NCI-H82 treated with DMSO at 0.1 percent for 48 hours (cell line): ENCODE results near the gene C5orf58.
A peak's percentile ranks its signal among the peaks of the same experiment; 100 is the strongest.

ENCODE experiments used
- DNase-seq: peaks from one replicate; lab custom pipeline; 2025; ENCODE audit not compliant: unreplicated experiment; lab: John Stamatoyannopoulos, UW

C5orf58 gene

DNA sequence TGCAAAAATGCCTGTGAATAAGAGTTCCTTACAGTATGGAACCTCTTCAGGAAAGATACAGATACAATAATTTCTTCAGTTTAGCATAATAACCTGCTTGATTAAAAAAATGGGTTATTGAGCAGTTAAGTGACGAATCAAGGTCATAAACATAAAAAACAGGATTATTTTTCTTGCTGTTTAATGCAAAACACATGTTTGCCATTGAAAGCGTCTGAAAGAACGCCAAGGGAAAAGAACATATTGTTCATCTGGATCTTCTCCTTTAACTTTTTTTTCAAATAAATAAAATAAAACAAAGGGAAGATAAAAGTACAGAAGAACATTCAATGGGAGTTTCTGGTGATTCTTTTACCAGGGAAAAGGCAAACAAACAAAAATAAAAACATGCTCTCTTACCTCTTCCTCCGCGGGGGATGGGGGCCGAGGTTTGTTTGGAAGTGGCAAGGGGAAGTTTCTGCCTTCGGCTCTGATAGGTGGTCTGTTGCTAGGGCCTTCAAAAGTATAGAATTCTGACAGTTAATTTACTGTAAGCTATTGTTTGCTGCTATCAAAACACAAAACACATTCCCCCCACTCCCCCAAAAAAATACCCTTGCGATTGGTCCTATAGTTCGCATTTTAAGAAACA lies 20.1 kb downstream of the C5orf58 start:
- no peak for DNase-seq

DNA sequence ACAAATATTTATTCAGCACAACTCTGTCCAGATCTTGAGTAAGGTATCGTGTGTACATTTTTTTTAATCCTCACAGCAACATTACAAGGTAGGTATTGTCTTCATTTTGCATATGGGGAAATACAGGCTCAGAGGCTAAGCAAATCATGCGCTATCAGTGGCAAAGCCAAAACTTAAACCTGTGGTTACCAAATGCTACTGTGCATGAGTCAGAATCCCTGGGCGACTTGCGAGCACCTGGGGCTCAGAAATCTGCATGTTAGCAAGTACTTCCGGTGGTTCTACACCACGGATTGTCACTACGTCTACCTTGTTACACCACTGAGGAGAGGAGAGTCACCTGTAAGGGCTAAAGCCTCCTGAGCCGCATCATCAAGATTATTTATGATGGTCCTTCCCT lies 21.3 kb downstream of the C5orf58 start:
- no peak for DNase-seq

DNA sequence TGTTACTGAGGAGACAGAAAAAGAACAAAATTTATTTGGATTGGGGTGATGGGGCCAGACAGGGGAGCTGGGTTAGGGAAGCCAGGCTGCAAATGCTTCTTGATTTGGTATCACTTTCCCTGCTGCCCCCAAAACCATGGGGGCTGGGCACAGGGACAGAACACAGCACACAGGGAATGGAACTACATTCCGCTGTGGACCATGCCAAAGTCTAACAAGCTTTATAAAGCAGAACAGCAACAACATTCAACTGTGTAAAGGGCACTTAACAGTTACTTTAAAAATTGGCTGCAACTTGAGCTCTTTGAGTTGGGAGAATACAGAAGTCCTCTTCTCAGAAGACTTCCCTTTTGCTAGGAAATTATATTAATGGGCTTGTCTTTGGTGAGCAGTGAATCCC lies 23.8 kb downstream of the C5orf58 start:
- no peak for DNase-seq

DNA sequence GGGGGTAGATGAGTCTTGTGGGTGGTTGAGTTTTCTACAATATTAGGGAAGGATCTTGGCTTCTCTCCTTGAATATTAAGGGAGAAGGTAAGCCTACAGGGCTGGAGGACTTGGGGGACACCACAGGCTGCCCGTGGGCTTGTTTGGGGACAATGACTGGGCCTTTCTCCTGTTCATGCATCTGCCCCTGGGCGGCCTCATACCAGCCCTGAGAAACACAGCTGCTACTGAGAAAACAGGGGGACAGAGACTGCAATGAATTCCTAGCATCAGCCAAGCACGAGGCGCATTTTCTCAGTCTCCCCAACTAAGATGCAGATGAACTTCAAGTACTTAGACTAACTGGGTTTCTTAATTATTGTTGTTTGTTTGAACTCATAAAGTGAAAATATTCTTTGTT lies 24.6 kb downstream of the C5orf58 start:
- DNase-seq, result no peak

DNA sequence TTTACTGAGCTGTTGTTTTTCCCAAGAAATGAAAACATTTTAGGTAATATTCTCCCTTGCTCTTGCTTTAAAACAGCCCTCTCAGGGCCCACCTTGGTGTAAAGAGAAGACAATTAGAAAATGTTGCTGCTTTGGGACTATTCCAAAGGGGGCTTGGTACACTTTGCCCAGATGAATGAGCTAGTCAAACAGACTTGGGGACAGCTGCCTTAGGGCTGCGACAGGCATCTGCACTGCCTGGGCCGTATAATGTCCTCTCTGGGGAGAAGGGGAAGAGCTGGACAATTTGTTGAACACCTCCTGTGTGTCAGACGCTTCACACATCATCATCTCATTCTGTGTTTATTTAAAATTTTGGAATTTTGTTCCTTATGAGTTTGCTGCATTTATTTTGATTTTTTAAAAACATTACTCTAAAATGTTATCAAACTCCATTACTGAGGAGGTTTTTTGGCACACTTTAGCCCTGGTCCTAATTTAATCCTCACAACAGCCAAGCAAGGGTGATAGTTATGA lies 28.8 kb downstream of the C5orf58 start:
- DNase-seq, result no peak

DNA sequence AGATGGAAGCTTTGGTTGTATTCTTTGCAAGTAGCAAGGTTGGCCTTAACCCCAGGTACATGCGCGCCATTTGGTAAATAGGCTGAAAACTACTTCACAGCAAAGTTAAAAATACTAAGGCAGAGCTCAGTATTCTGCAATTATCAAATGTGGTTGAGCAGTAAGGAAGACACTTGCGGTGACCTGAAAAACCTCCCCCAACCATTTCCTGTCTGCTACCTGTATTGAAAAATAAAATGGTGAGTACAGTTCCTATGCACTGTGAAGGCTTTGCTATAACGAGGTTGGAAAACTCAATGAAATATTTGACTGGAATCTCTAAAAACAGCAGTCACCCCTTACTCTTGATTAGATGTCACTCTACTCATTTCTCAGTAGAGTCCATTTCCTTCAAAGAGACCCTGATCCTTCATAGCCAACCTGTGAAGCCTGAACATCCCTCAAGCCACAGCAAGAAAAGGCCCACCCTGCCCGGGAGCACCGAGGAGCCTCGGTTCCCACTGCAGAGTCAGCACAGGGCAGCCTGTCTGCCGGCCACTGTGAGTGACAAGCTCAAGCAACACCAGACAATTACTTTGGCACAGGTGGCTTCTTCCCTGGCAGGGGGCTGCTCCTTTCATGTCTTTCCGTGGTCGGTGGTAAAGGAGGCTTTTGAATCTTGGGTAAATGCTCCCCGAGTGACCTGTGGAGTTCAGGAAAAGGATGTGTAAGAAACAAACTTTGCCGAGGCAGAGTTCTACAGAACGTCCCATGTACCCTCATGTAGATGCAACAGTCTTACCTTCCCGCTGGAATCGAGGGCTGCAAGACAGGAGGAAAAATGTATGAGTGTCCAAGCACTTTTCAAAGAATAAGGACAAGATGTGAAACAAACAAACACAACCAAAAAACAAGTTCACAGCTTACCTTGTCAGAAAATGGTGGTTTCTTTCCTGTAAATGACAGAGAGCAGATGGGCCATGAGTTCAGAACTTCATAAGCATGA lies 29.6 kb downstream of the C5orf58 start:
- no peak for DNase-seq

DNA sequence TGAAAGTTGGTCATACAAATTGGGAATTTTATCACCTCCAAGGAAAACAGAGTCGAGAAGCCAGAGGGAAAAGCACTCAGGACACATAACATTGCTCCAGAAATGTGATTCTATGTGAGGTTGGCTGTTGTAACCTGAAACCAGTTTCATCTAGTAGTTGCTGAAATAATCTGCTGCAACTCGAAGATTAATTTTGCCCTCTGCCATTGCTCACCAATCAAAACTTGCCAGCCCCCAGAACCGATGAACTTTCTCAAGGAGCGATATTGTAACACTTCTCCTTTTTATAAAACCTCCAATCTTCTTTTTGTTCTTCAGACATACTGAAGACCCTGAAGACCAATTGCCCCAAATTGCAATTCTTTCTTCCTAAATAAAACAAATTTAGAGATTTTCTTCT lies 31.1 kb downstream of the C5orf58 start:
- no peak for DNase-seq

DNA sequence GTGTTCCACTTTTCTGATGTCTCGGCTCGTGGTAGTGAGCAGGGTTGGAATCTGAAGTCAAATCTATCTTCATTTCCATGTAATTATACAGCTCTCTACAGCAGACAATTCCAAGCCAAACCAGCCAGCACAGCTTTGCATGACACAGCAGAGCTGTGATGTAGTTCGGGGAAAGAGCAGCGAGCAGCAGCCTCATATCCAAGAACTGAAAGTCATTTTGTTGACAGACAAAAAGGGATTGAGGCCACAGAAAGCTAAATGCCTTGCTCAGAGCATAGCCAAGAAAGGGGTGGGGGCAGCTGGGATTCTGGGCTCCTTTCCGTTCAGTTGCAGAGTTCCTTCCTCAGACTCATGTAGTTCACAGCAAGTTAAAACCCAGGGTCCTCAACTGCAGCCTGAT lies 32.7 kb downstream of the C5orf58 start:
- DNase-seq, result no peak

DNA sequence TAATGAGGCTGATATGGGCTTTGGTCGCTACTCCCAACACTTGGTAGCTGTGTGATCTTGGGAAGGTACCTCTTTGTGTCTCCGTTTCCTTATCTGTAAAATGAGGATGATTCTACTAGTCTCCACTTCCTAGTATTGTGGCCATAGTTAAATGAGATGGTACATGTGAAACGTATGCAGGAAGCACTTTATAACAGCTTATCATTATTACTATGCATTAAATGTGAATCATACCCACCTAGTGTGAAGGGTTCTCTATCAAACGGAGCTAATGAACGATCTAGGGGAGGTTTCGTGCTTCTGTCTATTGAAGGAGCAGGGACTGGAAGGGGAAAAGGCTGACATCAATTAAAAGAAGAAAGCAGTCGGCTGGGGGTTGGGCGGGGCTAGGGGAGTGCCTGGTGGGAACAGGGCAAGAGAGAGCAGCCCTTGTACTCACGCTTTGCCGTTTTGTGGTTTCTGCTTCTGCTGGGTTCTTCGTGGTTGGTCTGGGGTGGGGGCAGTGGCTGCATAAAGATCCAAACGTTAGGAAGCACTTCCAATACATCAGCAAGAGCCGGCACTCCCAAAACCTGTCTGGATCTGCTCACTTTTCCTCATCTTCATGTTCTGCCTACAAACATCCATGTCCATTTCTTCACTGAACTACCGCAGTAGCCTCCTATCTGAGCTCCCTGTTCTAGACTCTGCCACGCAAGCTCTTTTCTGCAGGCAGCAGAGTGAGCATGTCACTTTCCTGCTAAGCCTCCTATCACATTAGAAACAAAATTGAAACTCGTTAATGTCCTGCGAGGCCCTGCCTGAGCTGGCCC lies 34.0 kb downstream of the C5orf58 start:
- no peak for DNase-seq

DNA sequence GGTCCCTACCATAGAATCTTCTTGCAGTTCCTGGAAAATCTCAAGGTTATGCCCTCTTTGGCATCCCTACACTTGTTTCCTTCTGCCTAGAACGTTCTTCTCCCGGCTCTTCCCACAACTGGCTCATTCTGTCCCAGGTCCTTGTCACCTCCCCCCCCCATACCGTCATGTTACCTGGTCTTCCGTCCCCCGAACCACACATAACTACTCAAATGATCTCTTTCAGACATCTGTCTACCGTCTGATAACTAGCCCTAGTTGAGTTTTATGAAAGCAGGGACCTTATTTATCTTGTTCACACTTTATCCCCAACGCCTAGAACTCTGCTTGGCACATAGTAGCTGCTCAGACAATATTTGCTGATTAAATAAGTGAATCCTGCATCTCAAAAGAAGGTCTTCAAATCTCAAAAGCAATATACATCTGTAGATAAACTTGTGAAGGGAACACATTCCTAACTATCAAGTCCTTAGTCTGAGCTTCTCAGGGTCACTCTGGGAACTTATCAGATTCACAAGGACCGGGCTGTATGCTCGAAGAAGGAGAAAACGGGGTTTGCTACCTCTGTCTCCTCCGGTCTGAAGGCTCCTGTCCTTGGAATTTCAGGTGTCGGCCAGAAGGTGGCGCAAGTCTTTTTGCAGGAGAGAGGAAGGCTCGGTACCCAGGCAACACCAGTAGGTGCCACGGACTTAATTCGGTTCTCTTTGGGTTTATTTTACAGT lies 34.8 kb downstream of the C5orf58 start:
- DNase-seq, result peak; percentile 1

DNA sequence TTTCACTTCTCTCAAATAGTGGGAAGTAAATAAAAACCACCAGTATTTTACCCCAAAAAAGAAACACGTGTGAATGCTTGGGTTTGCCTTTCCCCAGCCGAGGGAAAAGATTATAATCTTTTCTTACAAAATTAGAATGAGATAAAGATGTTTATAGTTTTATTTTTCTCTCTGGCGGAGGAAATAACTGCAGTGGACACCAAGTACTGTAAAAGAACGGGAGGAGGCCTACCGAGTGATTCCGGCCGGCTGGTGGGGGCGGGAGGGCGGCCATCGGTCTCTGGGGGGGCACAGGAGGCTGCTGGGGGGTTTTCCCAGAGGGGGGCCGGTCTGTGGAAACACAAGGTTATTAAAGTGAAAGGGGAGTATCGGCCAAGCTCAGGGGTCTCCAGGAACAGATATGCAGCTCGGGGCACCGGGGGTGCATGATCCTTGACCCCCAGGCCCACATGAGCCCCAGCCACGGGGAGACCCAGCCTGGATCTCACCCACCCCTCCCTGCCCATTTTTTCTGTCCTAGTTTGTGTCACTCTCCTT lies 35.4 kb downstream of the C5orf58 start:
- no peak for DNase-seq

DNA sequence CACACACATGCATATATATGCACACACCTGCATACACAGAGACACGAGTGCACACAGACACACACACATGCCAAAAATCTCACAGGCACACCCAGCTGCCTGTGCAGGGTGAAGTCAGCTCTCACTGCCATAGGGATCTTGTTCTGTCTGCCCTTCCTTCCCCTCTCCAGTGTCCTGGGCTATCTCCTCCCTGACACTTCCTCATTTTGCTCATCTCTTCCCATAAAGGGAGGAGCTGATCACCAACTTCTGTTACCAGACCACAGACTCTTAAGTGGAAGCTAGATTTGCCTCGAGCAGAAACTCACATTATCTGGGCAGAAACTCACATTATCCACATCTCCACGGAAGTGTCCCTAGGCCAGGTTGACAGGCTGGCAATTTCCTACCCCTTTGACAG lies 36.1 kb downstream of the C5orf58 start:
- no peak for DNase-seq

DNA sequence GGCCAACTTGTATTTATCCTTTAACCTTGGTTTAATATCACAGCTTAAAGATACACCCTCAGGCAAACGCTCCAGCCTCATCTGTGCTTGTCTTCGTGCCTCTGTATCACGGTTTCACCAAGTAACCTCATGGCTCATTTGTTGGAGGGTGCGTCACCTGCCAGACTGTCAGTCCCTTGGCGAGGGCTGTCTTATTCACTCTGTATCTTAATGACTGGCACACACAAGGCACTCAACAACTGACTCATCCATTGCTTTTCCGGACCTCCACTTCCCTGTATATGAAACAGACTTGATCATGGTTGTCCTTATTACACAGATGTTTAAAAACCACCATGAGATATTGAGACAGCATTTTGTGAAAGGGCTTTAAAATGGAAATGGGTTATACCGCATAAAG lies 36.8 kb downstream of the C5orf58 start:
- no peak for DNase-seq

DNA sequence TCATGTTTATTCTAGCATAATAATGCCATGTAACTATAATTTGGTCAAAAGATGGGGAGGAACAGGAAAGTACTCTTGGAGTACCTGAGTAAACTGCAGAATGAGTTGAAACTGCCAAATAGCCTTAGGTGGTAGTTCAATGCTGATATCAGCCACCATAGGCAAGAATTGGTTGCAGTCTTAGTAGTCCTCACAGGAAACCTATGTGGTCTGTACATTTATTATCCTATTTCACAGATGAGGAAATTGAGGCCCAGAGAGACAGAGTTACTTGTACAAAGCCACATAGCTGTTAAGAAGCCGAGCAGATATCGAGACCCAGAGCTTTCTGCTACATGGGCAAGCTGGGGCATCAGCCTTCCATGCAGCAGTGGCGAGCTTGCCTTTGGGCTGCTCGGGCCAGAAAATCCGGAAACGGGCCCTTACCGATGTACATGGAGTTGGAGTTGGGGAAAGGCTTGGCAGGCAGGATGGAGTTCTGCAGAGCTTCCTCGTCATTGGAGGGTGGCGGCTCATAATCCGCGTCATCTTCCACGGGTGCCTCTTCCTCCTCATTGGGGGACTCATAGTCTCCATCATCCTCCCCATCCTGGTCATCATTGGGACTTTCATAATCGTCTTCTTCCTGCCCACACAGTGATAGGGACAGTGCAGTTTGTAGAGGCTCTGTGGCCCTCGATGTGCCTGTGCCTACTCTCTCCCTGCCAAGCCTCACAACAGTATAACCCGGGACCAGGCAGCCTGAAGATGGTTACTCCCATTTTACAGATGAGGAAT lies 37.7 kb downstream of the C5orf58 start:
- DNase-seq, result no peak

DNA sequence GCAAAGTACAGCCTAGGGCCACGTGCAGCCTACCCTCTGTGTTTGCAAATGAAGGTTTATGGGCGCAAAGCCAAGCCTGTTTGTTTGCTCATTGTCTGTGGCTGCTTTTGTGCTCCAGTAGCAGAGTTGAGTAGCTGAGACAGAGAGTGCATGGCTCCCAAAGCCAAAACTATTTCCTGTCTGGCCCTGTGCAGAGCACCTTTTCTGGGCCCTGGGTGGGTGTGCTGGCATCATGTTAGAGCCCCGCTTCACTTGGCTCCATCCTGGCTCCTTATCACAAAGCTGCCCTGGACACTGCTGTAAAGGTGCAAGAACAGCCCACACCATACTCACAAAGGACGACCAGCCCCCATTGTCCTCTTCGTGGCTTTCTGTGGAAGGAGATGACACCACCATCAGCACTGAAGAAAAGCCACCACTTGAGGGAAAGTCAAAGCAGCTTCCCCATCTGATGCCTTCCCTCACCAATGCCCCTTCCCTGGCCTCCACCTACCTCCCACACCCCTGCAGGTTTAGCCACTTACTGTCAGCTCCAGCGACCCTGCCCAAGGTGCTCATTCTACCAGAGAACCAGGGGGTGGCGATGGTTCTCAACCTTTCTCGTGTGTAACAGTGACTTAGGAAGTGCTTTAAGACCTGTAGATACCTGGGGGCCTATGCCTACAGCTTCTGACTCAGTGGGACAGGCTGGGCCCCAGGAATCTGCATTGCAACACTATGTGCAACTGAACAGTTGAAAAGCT lies 41.4 kb downstream of the C5orf58 start:
- DNase-seq, result no peak

DNA sequence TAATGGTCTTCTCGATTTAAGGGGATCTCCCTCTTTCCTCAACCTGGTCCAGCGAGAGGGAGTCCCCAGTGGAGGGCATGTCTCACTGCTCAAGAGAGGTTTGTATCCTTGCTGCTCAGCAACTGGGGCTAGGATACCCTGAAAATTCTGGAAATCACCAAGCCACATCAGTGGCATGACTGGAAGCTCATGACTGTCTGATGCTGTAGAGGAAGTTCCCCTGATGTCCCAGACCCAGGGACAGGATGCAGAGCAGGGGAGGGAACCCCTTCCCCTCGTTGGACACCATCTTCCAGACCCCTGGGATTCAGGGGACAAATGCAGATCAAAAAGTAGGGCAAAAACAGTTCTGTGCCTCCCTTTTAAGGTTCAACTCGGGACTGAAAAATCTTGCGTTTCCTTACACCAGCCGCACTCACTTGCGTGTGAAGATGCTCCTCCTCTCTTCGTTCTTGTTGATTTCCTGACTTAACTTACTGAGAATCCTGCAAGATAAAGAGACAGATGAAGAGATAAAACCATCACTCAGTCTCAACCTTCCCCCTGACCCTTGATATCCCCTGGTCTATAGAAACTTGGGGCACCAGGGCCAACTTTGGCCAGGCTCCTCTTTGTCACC lies 42.7 kb downstream of the C5orf58 start:
- no peak for DNase-seq

DNA sequence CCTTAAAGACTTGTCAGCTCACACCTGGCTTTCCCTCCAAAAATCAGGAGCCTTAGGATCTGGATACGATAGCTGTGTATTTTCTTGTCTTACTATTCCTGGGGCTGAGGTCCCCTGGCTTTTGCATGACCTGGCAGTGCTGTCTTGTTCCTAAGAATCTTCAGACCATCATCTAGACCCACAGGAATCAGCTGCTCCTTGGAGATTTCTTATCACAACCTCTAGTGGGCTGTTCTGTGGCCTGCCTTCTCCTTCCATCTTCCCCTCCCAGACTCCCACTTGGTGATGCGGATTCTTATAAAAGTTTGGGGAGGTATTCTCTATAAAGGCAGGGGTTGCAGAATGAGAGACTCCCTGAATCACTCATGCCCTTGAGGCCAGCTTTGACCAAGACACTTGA lies 43.4 kb downstream of the C5orf58 start:
- DNase-seq, result no peak

DNA sequence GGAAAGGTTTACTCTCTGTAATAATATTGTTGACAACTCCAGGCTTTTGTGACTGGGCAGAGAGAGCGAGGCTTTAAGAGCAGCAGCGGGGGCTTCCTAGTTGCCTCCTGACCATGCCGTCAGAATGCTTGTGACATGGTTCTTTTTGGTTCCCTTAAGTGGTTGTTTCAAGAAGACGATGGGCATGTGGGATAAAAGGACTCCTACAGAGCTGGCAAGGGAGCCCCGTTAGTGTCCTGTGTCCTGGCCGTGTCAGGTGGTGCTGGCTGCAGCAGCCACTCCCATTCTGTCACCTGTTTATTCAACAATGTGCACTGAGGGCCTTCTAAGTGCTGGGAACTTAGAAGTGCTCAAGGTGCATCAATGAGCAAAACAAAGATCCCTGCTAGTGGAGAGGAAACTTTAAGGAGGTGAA lies 45.1 kb downstream of the C5orf58 start:
- DNase-seq, result no peak
